Measurements from ENCODE around the gene POMP. TPM values are rescaled to one million over a fixed set of nuclear protein-coding genes. Genes with fewer than 3 reads are reported as not detected.

Gene POMP
- total RNA-seq, 1 experiment from 2014 or later: 71.4 TPM

- DNase-seq: no peak
- H3K9me3 Mint-ChIP-seq (ENCODE audit: low read depth, unreplicated experiment): no peaks in the 10 kb centered on the region
- H3K36me3 Mint-ChIP-seq (ENCODE audit: insufficient read depth, unreplicated experiment): no peaks in the 10 kb centered on the region
- no peak for TF ChIP-seq CTCF (IDR thresholded peaks at IDR 0.05; ENCODE audit: unreplicated experiment)
- intact Hi-C loops (cut with micrococcal nuclease; ENCODE audit: unreplicated experiment): no loop called here
- H3K4me3 Mint-ChIP-seq (ENCODE audit: low read depth, unreplicated experiment): no peak overlapping the region
- no TSS peak for BruUV-seq (replicated peaks)
- CTCF ChIA-PET: no interaction called here
- H3K27me3 Mint-ChIP-seq (ENCODE audit: unreplicated experiment): no peaks in the 10 kb centered on the region
- H3K27ac Mint-ChIP-seq (ENCODE audit: unreplicated experiment): no peak overlapping the region
- no peaks in the 10 kb centered on the region for H3K4me1 Mint-ChIP-seq (ENCODE audit: low read depth, unreplicated experiment)
These were observed 7.0 kb upstream of the POMP start for GRCh38 chr13:28651810-28652401.

DNA sequence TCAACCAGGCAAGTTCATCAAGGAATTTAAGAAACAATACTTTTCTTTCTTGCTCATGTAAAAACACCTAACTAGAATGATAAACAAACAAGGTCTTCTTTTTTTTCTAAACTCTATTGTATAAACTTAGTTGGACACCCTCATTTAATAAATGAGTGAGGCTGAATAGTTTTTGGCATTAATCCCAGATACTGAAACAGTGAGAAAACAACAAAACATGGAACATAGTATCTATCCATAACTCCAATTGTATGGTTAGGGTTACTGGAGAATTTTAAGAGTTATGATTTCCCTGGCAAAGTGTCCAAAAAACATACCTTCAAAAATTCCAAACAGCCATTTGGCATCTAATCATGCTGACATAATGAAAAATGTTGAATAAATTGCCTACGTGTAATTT is 5.8 kb upstream of the POMP start:
- BruUV-seq (replicated peaks): no TSS peak
- intact Hi-C loops (cut with micrococcal nuclease; ENCODE audit: unreplicated experiment): no loop called here
- Mint-ChIP-seq H3K27ac (ENCODE audit: unreplicated experiment) (no peak overlapping the region), H3K4me1 (ENCODE audit: low read depth, unreplicated experiment) (peaks cover 7% of the 10 kb centered on the region), H3K4me3 (ENCODE audit: low read depth, unreplicated experiment) (no peak overlapping the region), H3K27me3 (ENCODE audit: unreplicated experiment) (no peaks in the 10 kb centered on the region), H3K36me3 (ENCODE audit: insufficient read depth, unreplicated experiment) (peaks cover 4% of the 10 kb centered on the region), H3K9me3 (ENCODE audit: low read depth, unreplicated experiment) (no peaks in the 10 kb centered on the region)
- CTCF ChIA-PET: no interaction called here
- TF ChIP-seq CTCF (IDR thresholded peaks at IDR 0.05; ENCODE audit: unreplicated experiment): no peak
- no peak for DNase-seq

DNA sequence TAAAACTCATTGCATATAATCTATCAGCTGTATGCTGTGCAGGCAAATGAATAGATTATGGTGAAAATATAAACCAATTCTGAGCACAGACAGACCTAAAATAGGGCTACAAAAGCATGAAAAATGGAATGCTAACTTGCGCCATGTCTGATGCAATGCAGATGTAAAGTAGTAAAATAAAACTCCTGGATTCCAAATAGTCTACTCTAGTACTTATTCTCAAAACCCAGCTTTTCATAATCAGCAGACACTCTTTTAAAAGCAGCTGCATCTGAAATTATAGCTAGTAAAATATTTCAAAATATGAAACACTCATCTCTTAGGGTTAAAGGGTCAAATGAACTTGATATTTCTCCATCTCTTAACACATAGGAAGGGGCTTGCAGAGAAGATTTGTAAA is 4.7 kb upstream of the POMP start:
- no peak for DNase-seq
- CTCF ChIA-PET: interaction anchor here (0.6 kb wide), 1 partner anchor 305 kb away, joined by 3 read pairs; no protein-coding TSS in a partner anchor

GRCh38 chr13:28655561-28655960 is 3.4 kb upstream of the POMP start:
- Mint-ChIP-seq H3K27ac (ENCODE audit: unreplicated experiment) (no peak overlapping the region), H3K4me3 (ENCODE audit: low read depth, unreplicated experiment) (no peak overlapping the region), H3K4me1 (ENCODE audit: low read depth, unreplicated experiment) (peaks cover 10% of the 10 kb centered on the region), H3K27me3 (ENCODE audit: unreplicated experiment) (no peaks in the 10 kb centered on the region), H3K9me3 (ENCODE audit: low read depth, unreplicated experiment) (no peaks in the 10 kb centered on the region), H3K36me3 (ENCODE audit: insufficient read depth, unreplicated experiment) (peaks cover 22% of the 10 kb centered on the region)
- CTCF ChIA-PET: no interaction called here
- no TSS peak for BruUV-seq (replicated peaks)
- intact Hi-C loops (cut with micrococcal nuclease; ENCODE audit: unreplicated experiment): no loop called here
- no peak for TF ChIP-seq CTCF (IDR thresholded peaks at IDR 0.05; ENCODE audit: unreplicated experiment)
- DNase-seq: no peak

More for the DNA sequence above, 4.7 kb upstream of the POMP start:
- Mint-ChIP-seq H3K27me3 (ENCODE audit: unreplicated experiment) (no peaks in the 10 kb centered on the region), H3K4me3 (ENCODE audit: low read depth, unreplicated experiment) (no peak overlapping the region), H3K9me3 (ENCODE audit: low read depth, unreplicated experiment) (no peaks in the 10 kb centered on the region), H3K27ac (ENCODE audit: unreplicated experiment) (no peak overlapping the region), H3K36me3 (ENCODE audit: insufficient read depth, unreplicated experiment) (peaks cover 15% of the 10 kb centered on the region), H3K4me1 (ENCODE audit: low read depth, unreplicated experiment) (peaks cover 10% of the 10 kb centered on the region)
- intact Hi-C loops (cut with micrococcal nuclease; ENCODE audit: unreplicated experiment): no loop called here
- BruUV-seq (replicated peaks): no TSS peak
- TF ChIP-seq CTCF (IDR thresholded peaks at IDR 0.05; ENCODE audit: unreplicated experiment): no peak
